Putamen (tissue), 1 donor: Measurements from ENCODE around the gene RBP5.
A peak's percentile ranks its signal among the peaks of the same experiment; 100 is the strongest.
"Not testable (repeated sequence)": the region's sequence is repeated elsewhere in the genome, so short reads cannot be mapped to it uniquely, and the experiment has no call there.

Source experiments
- DNase-seq: peaks from one replicate; pipeline ENCODE4 v3.0.0-alpha.2; 2016; ENCODE audit warnings: low spot score

RBP5 gene

GRCh38 chr12:7122811-7123769 lies 5.6 kb downstream of the RBP5 start:
- DNase-seq: no peak

DNA sequence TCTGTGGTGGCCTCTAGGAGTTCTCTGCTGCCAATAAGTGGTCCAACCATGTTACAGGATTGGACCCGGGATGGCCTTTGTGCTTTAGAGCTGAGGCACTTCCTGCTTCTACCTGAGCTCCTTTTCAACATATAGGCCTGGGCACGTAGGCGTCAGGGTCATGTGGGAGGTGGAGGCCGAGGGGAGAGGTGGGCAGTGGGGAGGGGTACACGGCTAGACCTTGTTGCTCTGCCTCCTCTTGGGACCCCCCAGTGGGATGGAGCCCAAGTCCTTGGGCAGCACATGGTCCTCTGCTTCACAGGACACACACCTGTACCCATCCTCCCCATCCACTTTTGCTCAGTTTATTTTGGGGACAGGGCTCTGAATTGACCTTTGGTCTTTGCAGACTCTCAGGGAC lies 7.4 kb downstream of the RBP5 start:
- no peak for DNase-seq

DNA sequence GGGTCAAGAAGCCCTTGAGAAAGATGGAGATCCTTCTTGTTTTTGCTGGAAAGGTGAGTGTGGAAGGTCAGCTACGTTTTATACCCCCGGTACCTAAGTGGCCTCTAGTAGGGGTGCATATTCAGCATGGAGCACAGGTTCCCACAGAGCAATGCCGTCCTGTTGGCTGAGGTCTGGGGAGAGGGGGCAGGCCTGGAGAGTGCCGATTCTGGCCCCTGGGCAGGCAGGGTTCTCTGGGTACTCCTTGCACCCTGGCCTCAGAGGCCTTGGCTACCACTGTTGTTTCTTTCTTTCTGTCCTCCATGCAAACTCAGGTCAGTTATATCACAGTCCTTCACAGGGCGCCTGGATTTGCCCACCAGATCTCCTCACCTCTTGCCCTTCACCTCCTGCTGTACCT lies 8.5 kb downstream of the RBP5 start:
- no peak for DNase-seq

DNA sequence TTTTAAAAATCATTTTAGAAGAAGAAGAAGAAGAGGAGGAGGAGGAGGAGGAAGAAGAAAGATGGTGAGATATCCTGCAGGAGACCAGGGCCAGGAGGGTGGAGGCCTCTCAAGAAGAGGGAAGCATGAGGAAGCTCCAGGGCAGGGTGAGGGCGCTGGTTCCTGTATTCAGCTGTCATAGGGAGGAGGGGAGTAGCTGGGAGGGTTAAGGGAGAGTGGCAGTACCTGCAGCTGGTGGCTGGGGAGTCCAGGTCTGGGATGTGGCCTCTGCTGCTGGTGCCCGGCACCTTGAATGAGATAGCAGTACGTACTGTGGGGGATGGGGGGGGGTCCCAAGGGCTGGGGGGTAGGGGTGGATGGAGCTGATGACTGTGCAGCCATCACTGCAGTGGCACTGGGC lies 9.8 kb downstream of the RBP5 start:
- no peak for DNase-seq

GRCh38 chr12:7117670-7118069 lies 11.0 kb downstream of the RBP5 start:
- no peak for DNase-seq

- no peak for DNase-seq
These were observed 11.8 kb downstream of the RBP5 start for GRCh38 chr12:7116916-7117315.

- no peak for DNase-seq
These were observed 12.5 kb downstream of the RBP5 start for GRCh38 chr12:7116196-7116595.

DNA sequence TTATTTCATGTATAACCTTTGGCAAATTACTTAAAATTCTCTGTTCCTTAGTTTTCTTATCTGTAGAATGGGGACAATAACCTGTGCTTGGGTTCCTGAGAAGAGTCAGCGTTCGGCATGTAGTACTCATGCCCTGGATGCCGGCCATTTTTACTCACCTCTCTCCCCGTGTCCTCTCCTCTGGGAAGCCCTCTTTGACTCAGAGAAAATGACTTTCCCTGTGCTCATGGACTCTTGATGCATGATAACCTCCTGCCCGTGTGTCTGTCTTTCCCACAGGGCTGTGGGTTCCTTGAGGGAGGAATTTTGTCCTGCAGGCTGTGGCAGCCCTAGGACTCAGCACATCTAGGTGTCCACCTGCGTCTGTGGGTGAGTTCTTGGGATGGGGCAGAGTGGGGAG lies 13.8 kb downstream of the RBP5 start:
- DNase-seq: no peak

DNA sequence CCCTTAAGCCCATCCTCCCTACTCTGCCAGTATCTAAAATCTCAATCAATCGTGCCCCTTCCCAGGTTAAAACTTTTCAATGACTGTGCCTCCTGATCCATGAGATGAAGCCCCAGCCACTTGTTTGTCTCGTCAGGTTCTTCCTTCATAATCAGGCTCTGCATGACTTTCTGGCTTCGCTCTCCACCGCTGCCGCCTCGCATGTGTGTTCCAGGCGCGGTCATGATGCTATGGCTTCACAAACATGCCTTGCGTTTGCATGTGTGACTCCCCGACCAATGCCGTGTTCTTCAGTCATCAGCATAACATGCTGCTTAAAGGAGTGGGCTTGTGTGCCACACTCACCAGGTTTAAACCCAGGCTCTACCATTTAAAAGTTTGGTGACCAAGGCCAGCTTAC lies 14.7 kb downstream of the RBP5 start:
- no peak for DNase-seq

GRCh38 chr12:7113389-7113871 lies 15.3 kb downstream of the RBP5 start:
- no peak for DNase-seq

DNA sequence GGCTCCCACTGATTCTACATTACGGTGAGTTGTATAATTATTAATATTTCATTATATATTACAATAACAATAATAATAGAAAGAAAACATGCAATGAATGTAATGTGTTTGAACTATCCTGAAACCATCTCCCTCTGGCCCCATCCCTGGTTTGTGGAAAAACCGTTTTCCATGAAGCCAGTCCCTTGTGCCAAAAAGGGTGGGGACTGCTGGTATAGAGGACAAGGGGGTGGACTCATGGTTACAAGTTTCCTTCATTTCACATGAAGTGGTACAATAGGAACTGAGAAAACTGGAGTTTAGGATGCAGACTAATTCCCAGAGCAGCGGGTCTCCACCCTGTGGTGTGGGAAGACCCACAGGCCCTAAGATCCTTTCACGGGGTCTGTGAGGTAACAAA lies 16.6 kb downstream of the RBP5 start:
- DNase-seq: no peak

DNA sequence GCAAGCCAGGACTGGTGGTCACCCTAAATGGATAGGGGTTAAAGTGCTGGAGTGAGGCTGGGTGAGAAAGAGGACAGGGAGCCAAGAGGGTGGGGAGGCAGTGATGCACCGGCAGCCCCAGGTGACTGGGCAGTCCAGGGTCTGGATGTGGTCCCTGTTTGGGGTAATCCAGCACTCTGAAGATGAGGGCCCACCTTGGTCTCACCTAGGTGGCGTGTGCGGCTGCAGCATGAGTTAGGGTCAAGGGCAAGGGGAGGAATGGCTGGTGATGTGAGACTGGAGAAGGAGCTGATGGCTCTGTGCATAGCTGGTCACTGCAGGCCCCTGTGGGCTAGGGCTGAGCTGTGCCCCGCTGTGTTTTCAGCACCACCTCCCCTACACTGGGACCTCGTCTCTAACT lies 18.0 kb downstream of the RBP5 start:
- DNase-seq: no peak

GRCh38 chr12:7109572-7109920 lies 19.1 kb downstream of the RBP5 start:
- DNase-seq: no peak

GRCh38 chr12:7108796-7109571 lies 19.7 kb downstream of the RBP5 start, which contains the start of gene C1RL:
Gene C1RL, minus strand, starts transcription at chr12:7109214. Its CDS starts 34 bp downstream, at chr12:7109180.
- DNase-seq: peak; percentile 62

DNA sequence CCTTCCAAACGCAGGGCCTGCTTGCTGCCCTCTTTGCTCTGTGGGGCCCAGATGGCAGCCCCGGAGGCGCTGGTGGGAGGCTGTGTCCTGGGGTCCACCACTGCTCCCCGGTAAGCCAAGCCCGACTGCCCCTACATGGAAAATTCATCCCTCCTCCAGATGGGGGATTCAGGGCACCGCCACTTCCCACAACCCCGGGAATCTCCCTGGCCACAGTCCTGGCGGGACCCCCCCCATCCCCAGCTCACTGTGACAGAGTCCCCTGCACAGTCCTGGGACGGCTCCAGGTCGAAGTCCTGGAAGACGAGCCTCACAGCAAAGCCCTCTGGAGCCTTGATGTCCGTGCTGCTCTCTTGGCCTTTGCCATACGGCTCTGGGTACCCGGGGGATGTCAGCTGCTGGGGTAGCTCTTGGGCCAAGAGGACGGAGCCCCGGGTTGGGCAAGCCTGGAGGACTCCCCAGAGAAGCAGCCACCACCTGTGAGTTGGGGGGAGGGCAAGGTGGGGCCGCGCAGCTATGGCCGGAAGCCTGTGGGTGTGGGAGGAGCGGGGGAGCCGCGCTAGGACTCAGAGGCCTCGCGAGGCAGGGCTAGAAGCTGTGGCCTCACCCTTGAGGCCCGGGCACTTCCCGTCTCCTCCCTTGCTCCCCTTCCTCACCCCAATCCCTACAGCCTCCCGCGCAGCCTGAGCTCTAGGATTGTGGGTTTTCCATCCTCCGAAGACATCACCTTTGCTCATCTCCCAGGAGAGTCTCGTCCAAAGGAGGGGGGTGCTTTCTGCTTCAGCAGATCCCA lies 20.5 kb downstream of the RBP5 start:
- no peak for DNase-seq

DNA sequence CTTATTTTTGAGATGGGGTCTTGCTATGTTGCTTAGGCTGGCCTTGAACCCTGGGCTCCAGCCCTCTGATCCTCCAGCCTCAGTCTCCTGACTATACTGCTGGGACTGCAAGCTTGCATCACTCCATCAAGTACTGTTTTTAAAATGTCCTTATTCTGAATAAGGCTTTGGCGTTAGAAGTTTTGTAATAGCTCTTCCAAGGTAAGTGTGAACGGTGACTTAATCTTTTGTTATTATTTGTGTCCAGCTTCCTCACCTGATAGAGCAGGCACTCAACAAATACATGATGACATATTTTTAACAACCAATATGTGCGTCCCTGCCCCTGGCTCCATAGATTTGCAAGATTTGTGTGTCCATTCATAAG lies 21.1 kb downstream of the RBP5 start:
- no peak for DNase-seq

DNA sequence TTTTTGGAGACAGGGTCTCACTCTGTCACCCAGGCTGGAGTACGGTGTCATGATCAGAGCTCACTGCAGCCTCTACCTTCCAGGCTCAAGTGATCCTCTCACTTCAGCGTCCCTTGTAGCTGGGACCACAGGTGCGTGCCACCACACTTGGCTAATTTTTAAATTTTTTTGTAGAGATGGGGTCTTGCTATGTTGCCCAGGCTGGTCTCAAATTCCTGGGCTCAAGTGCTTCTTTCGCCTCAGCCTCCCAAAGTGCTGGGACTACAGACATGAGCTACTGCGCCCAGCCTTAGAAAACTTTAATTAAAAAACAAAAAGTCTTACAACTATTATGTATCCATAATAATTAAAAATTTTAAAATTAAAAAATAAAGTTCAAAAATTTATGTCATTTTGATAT lies 21.5 kb downstream of the RBP5 start:
- DNase-seq: not testable (repeated sequence)

DNA sequence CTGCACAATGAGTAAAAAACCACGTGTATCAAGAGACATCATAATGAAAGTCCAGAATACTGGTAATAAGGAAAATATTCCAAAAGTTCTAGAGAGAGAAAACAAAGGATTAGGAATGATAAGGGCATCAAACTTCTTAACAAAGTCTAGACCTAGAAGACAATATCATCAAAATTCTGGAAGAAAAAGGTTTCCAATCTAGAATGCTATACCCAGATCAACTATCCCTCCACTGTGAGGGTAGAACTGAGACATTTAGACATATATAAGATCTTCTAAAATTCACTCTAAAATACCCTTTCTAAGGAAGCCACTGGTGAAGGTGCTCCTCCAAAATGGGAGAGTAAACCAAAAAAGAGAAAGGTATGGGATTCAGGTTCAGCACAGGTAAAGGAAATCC lies 22.6 kb downstream of the RBP5 start:
- no peak for DNase-seq

GRCh38 chr12:7103837-7104584 lies 24.7 kb downstream of the RBP5 start:
- no peak for DNase-seq

DNA sequence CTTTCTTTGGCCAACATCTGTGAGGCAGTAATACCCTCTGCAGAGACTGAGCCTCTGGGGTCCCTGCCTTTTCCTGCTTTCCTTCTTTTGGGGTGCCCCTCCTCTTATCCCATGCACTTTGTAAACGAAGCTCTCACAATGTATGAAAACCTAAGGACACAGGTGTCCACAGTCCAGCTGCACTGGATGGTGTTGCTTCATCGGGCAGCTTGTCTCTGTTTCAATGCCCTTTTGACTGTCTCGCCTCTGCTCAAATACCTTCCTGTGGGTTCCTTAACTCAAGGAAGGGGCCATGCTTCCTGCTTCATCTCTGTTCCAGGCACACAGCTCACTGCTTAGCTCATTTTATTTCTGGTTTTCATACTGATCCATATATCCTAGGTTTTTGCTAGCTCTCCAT lies 26.1 kb downstream of the RBP5 start:
- DNase-seq: no peak

- DNase-seq: no peak
These were observed 27.0 kb downstream of the RBP5 start for GRCh38 chr12:7101694-7102131.
